Testis (tissue), 3 donors: ENCODE measurements around the gene HSD17B11. TPM values are rescaled to one million over a fixed set of nuclear protein-coding genes. Genes with fewer than 3 reads are reported as not detected.
A peak's percentile ranks its signal among the peaks of the same experiment; 100 is the strongest.
"Not testable (repeated sequence)": the region's sequence is repeated elsewhere in the genome, so short reads cannot be mapped to it uniquely, and the experiment has no call there.

Experiments used
- DNase-seq: peaks from one replicate; pipeline ENCODE4 v3.0.0-alpha.2; 2019
- H3K27ac ChIP-seq, 2 donors: fragments of 200-600 bp; sonication (generic); one replicate each; pipeline ENCODE4 v1.5.1; 2019
- H3K27me3 ChIP-seq: fragments of 200-600 bp; sonication (generic); one replicate; pipeline ENCODE4 v1.5.1; 2019
- H3K36me3 ChIP-seq: fragments of 200-600 bp; sonication (generic); one replicate; pipeline ENCODE4 v1.5.1; 2017; ENCODE audit warnings: low read depth; ENCODE audit errors: missing control alignments
- H3K4me1 ChIP-seq: fragments of 200-600 bp; sonication (generic); one replicate; pipeline ENCODE4 v1.5.1; 2019
- H3K4me3 ChIP-seq, 2 donors: fragments of 200-600 bp; sonication (generic); one replicate each; pipeline ENCODE4 v1.5.1; 2017 to 2019
- H3K9me3 ChIP-seq: fragments of 200-600 bp; sonication (generic); one replicate; pipeline ENCODE4 v1.5.1; 2017
- CTCF ChIP-seq, 3 experiments: fragments of 450-650 bp in 2 of 3; fragments of 200-600 bp in 1 of 3; sonication (generic) in 1 of 3; IDR thresholded peaks; one replicate each; pipeline ENCODE4 v1.5.1; 2016 to 2019; ENCODE audit warnings: antibody characterized with exemption in 3 of 3, mild to moderate bottlenecking in 2 of 3, moderate library complexity in 1 of 3
- POLR2A ChIP-seq: fragments of 450-650 bp; IDR thresholded peaks from one replicate; pipeline ENCODE4 v1.6.1; 2017; ENCODE audit warnings: antibody characterized with exemption, mild to moderate bottlenecking, moderate library complexity
- WGBS, 2 donors: methylation state at CpG; one replicate each; pipeline ENCODE4 v1.1.5; 2018; 5-methylcytosine and 5-hydroxymethylcytosine counted together
- intact Hi-C: fragments of 100-400 bp; cut with DNase I; formaldehyde crosslinking; loops from one replicate; pipeline ENCODE4 v1.15.1; 2023; ENCODE audit warnings: low total_unique reads
- polyA plus RNA-seq: library from polyadenylated mRNA; stranded (reverse); fragments of 350-450 nt; fragmentation: Illumina TruSeq; extraction: RNeasy Lipid Tissue Mini Kit (QIAGEN cat#74804); gene quantifications from one replicate; pipeline ENCODE4 v1.2.3, GENCODE V29; 2014; ENCODE audit warnings: low read depth, low replicate concordance; ENCODE audit not compliant: insufficient read depth
- total RNA-seq, 2 donors: library from RNA; depleted of rRNA; stranded (reverse); fragments of >200 nt; gene quantifications; one replicate each; pipeline ENCODE4 v1.2.3, GENCODE V29; 2016

The HSD17B11 gene
- total and polyA plus RNA-seq, 3 donors from 2014 or later: 21.3 to 24.2 (median 22.7) TPM

- Histone ChIP-seq H3K27me3 (no peaks in the 10 kb centered on the region), H3K4me3 (peak overlapping the region in 1 of 2 donors; percentile 72), H3K27ac (peak overlapping the region in 1 of 2 donors; percentile 92), H3K9me3 (no peaks in the 10 kb centered on the region), H3K36me3 (no peaks in the 10 kb centered on the region), H3K4me1 (no peaks in the 10 kb centered on the region)
- 86 to 96% methylated on average over 3 of the region's 3 CpGs for WGBS, 2 donors
- TF ChIP-seq POLR2A (no peak), CTCF (IDR thresholded peaks at IDR 0.05) (no peak)
- intact Hi-C loops: no loop called here
- DNase-seq: no peak
Measured at GRCh38 chr4:87392183-87392582, 1.2 kb upstream of the HSD17B11 start.

GRCh38 chr4:87391576-87392054 lies 627 bp upstream of the HSD17B11 start:
- Histone ChIP-seq H3K4me1 (no peaks in the 10 kb centered on the region), H3K9me3 (no peaks in the 10 kb centered on the region), H3K27me3 (no peaks in the 10 kb centered on the region), H3K27ac (peak overlapping the region; percentile 90 to 92), H3K36me3 (no peaks in the 10 kb centered on the region), H3K4me3 (peak overlapping the region; percentile 67 to 72)
- intact Hi-C loops: no loop called here
- TF ChIP-seq POLR2A (no peak), CTCF (IDR thresholded peaks at IDR 0.05) (peak in 1 of 3 experiments; percentile 4)
- no peak for DNase-seq
- 2 to 3% methylated on average over 16 of the region's 16 CpGs for WGBS, 2 donors

- intact Hi-C loops: no loop called here
- Histone ChIP-seq H3K27ac (peak overlapping the region; percentile 90 to 92), H3K4me1 (no peaks in the 10 kb centered on the region), H3K27me3 (no peaks in the 10 kb centered on the region), H3K36me3 (no peaks in the 10 kb centered on the region), H3K4me3 (peak overlapping the region; percentile 67 to 72), H3K9me3 (no peaks in the 10 kb centered on the region)
- DNase-seq: no peak
- TF ChIP-seq CTCF (IDR thresholded peaks at IDR 0.05) (no peak), POLR2A (no peak)
Measured at GRCh38 chr4:87390551-87390890, 467 bp downstream of the HSD17B11 start.

- H3K4me1 ChIP-seq, intact Hi-C loops, DNase-seq, H3K9me3 ChIP-seq, H3K27me3 ChIP-seq, H3K36me3 ChIP-seq: not testable (repeated sequence)
- Histone ChIP-seq H3K4me3 (peak overlapping the region; percentile 67 to 72), H3K27ac (peak overlapping the region; percentile 90 to 92)
- 40 to 52% methylated on average over 20 of the region's 20 CpGs for WGBS, 2 donors
Measured at GRCh38 chr4:87390055-87390454, 933 bp downstream of the HSD17B11 start.

GRCh38 chr4:87388901-87389300 lies 2.1 kb downstream of the HSD17B11 start:
- no peaks in the 10 kb centered on the region for H3K27me3 ChIP-seq
- DNase-seq: no peak
- H3K27ac ChIP-seq: no peak overlapping the region
- intact Hi-C loops: no loop called here
- H3K36me3 ChIP-seq: no peaks in the 10 kb centered on the region
- 86 to 90% methylated on average over 3 of the region's 3 CpGs for WGBS, 2 donors
- TF ChIP-seq CTCF (IDR thresholded peaks at IDR 0.05): no peak
- TF ChIP-seq POLR2A: no peak
- no peaks in the 10 kb centered on the region for H3K4me1 ChIP-seq
- no peak overlapping the region for H3K4me3 ChIP-seq
- no peaks in the 10 kb centered on the region for H3K9me3 ChIP-seq
